Measurements from ENCODE around the gene TIE1.
A peak's percentile ranks its signal among the peaks of the same experiment; 100 is the strongest.

The TIE1 gene

DNA sequence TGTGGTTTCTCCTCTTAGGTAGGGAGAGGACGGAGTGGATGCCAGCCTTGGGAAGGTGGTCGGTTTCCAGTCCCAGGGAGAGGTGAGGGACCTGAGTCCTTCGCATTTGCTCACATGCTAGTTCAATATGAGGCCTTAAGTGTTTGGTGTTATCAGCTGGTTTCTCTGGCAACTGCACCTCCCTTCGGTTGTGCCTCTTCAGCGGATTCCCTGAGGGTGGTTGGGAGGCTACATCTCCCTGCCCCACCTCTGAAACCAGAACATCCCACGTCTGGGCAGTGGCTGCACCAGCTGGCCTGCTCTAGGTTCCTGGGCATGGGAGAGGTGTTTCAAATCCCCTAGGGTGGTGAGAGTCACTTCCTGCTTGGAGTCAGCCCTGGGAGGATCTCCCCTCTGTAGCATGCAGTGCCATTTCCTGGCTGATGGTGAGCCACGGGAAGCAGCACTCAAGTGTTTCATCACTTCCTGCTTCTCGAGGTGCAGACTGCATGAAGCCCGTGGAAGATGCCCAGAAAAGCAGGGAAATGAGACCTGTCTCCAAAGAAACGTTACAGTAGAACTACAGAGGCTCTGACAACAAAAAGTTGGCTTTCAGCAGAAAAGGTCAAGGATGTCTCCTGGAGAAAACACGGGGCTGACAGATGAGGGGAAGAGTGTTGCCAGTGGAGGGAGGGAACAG is 26.5 kb upstream of the TIE1 start:
- DNase-seq (ENCODE audit: low spot score) = peak; percentile 53

DNA sequence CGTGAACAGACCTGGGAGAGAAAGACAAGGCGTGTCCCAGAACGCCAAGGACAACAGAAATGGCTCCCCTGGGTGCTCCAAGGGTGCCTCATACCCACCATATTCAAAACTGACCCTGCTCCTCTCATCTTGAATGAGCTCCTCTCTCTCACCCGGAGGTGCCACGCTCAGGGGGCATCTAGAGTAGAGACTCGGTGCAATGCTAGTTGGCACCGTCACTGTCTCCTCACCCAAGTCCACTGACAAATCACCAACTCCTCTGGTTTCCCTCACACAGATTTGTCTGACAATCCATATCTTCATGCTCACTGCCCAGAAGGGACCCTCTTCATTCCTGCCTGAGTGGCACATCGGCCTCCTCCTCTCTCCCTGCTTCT is 26.0 kb upstream of the TIE1 start:
- no peak for DNase-seq (ENCODE audit: low spot score)

DNA sequence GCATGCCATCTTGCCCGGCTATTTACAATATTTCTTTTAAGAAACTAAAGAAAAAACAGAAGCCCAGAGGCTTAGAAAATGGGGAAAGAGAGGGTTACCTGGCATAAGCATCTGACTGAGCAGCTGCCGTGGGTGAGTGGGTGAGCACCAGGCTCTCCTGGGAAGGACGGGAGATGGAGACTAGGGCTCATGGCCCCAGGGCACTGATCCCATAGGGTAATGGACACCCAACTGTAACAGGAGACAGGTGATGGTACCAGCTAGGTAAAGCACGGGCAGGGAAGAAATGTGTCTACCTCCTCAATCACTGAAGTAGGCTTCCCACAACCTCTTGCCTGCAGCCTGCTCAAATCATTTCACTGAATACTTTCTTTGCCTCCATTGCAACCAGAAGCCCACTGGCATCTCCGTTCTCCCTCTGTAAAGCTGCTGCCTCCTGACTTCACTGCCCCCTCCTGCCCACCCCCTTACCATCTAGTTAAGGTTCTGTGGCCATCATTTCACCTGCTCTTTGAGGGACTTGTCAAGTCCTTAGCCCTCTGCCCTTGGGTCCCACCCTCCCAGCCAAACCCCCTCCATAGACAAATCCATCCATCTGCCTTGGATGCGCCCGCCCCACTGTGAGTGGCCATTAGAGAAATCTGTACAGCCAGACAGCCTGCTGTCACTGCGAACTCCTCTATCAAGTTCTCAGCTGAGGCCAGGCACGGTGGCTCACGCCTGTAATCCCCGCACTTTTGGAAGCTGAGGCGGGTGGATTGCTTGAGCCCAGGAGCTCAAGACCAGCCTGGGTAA is 24.8 kb upstream of the TIE1 start:
- DNase-seq (ENCODE audit: low spot score) = no peak

DNA sequence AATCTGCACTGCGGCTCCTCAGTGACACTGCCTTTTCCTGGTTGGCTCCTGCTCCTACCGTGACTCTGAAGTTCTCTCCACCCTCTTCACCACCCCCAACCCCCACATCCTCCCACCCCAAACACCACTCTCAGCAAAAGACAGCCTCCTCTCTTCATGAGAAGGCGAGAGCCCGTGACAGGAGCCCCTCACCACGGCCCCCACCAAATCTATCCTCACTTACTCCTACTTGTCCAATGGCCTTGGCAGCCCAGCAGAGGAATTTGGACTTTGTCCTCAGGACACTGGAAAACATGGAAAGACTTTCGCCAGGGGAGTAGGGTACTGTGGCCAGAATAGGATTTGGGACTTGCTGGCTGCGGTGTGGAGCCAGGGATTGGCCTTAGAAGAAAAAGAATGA is 24.1 kb upstream of the TIE1 start:
- no peak for DNase-seq (ENCODE audit: low spot score)

DNA sequence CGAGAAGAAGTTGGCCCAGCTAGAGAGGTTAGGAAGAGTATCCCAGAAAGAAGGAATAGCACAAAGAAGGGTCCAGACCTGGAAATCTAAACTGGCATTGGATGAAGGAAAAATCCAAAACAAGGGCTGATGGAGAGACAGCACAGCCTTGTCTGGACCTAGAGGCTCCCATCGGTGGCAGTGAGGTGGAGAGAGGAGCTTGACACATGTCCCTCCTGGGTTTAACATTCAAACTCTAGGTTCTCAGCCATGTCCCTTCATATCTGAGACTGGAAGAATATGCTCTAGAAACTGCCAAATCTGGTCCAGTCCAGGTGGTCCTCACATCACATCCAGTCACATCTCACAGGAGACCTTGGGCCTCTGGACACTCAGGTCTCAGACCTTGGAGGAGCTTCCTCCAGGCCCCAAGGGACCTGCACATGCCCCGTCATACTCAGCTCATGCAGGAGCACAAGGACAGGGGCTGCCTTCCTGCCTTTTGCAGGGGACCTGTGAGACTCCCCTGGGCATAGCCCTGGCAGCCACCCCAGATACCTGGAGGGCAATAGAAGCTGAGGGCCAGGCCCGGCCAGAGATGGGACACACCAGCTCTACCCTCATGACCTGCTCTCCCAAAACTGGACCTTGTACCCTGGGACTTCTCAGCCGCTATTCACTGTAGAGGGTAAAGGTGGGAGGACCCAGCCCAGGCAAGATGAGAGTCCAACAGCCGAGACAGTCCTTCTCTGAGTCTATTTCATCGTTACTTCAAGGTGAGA is 23.5 kb upstream of the TIE1 start:
- DNase-seq (ENCODE audit: low spot score) = no peak

DNA sequence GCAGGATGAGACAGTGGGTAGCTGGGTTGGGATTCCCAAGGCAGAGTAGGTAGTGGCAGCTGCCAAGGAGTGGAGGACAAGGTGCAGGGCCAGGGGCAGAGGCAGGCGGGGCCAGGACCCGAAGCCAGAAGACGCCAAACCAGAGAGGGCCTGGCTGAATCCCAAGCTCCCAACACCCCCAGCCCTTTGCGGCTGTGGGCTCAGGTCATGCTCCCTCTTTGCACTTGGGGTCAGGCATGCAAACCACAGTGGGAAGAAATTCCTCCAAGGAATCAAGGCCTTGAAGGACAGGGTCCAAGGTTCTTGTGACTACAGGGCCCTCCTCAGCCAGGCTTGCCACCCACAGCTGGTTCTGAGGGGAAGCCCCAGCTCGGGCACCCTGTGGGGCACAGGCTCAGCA is 21.6 kb upstream of the TIE1 start:
- DNase-seq (ENCODE audit: low spot score) = no peak

DNA sequence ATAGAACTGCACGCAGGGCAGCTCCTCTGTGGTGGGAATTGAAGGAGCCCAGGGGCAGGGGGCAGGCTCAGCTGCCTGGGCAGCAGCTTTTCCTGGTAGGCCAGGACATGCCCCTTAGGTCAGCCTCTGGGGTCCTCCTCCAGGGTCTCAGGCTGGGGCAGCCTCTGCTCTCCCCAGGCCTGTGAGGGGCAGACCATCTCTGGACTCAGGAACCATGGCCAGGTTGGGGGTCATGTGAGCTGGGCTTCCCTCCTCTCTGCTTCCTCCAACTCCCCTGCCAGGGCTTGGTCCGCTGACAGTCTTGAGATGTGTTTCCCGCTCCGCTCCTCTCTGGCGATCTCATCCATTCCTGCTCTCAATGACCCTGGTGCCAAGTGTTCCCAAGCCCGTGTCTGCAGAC is 21.1 kb upstream of the TIE1 start:
- no peak for DNase-seq (ENCODE audit: low spot score)

DNA sequence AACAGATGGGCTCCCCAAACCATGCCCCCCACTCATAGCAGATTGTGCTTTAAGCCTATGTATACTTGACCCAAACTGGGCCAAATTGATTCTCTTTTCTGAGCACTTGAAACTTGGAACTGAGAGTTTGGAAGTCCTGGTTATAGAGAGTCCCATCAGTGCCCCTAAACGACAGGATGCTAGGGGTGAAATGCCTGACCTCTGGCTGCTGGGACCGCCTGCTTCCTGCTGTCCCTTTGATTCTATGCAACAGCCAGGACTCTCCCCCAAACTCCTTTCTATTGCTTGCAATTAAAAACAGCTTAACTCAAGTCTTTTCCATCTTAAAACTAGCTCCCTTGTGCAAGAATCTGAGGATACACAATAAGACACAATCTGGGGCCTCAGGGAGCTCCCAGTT is 20.1 kb upstream of the TIE1 start:
- no peak for DNase-seq (ENCODE audit: low spot score)

DNA sequence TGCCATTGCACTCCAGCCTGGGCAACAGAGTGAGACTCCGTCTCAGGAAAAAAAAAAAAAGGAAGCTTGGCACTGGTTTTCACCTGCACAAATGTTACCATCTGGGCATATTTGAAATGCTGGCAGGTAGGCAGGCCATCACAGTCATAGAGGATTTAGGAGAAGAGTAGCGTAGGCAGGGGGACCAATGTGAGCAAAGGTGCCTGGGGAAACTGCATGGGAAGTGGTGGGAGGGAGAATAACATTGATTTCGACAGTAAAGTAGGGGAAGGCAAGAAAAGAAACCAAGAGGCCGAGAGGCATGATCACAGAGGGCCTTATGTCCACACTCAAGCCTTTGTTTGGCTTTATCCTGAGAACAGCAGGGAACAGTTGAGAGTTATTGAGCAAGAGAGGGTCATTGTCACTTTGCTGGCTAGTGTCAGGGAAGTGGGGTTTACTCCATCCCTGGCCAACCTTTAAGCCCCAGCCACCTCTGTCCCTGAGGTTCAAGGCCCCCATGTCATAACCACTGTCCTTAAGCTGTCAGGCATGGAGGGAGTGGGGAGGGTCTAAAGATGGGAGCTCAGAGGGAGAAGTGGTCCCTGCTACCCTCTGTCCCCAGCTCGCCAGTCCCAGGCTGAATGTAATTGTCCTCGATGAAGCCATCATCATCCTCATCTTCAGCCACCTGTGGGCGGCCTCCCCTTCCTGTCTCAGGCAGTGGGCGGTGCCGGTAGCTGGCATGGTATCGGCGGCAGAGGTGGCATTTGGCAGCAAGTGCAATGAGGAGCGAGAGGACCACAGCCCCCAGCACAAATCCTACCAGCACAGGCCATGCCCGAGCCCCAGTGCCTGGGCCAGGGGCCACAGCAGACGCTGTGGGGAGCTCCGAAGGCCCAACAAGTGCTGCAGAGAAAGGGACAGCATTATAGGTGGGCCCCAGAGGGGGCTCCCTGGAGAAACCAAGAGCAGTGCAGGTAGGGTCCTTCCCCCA is 18.3 kb upstream of the TIE1 start:
- no peak for DNase-seq (ENCODE audit: low spot score)

DNA sequence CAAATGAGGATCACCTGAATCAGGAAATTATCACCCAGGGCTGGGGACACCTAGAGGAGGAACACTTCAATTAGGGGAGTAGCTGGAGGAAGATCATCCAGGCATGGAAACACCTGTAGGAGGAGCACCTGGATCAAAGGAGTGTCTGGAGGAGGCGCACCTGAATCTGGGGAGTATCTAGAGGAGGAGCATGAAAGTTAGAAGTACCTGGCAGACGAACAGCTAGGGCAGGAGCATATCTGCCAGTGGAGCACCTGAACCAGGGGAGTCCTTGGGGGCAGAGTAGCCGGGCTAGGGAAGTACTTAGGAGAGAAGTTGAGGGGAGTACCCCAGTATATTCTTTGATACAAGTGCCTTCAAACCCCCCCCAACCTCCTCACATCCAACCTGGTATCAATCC is 16.7 kb upstream of the TIE1 start:
- DNase-seq (ENCODE audit: low spot score) = no peak

DNA sequence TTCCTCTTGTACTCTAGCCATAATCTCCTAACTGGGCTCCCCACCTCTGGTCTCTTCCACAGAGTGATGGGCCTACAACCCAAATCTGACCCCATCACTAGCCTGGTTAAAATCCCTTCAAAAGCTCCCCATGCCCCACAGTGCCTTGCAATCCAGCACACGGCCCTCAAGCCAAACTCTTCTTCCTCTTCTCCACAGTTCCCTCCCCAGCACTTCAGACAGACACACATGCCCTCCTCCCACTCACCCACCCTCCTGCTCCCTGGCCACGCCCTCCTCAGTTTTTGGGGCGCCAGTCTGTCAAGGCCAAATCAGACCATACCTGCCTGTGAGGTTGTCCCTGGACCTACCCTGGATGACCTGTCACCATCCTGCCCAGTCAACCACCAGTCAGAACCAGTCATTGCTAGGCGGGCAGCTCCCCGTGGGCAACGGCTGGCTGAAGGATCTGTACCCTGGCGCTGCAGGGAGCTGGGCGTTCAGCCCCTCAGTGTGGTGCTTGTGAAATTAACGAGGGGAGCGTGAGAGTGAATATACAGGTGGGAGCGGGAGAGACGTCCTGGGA is 16.2 kb upstream of the TIE1 start:
- DNase-seq (ENCODE audit: low spot score) = no peak

DNA sequence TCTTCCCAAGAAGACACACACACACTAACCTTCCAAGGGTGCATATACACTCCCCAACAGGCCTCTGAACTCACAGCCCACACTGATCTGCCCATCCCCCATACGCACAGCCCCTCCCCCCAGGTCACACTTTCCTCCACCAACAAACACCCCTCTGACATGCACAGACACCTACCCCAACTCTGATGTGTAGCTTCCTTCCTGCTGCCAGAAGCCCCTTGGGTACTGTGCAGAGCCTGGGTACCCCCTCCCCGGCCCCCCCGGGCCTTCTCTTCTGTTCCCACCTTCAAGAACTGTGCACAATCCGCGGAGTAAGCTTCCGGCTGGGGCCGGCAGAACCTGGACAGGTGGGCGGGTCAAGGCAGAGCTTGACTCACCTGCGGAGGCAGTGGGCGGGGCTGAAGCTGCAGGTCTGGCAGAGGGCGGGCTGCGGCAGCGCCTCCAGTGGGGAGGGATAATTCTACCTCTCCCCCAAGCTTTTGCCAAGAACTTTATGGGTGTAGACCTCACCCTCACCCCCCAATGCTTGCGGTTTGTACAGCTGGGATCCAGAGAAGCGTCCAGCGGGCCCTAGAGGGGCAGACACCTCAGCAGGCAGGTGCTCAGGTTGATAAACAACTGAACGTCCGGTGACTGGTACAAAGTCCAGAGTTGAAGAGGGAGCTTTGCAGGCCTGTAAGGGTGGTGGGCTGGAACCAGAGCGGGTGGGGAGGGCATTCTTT is 15.4 kb upstream of the TIE1 start, which contains the start of gene C1orf210:
Gene C1orf210 (minus strand): TSS at position 313 of the 722 bp plus-strand sequence. CDS start 2,311 bp downstream, outside the sequence.
- no peak for DNase-seq (ENCODE audit: low spot score)

DNA sequence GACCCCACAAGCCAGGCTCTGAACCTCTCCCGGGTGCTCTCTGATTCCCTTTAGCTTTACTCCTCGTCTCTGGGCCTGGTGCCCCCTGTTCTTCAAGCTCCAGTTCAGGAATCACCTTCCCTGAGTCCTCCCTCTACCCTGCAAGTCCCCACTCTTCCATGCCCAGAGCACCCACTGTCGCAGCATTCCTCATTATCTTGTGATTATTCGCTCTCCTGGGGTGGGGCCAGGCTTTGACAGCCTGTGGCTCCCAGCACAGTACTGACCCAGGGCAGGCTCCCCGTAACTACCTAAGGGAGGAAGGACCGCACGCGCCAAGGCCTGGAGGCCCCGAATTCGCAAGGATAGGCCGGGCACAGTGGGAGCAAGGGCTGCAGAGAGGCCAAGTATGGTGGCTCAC is 14.7 kb upstream of the TIE1 start:
- DNase-seq (ENCODE audit: low spot score) = no peak

DNA sequence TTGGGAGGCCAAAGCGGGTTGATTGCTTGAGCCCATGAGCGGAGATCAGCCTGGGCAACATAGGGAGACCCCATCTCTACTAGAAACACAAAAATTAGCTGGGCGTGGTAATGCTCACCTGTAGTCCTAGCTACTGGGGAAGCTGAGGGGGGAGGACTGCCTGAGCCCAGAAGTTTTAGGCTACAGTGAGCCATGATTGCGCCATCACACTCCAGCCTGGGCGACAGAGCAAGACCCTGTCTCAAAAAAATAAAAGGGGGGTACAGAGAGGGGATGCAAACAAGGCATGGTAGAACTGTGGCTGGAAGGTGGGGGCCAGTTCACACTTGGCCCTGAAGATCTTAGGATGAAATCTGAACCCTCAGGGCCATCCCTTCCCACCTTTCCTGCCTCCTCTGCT is 14.2 kb upstream of the TIE1 start:
- DNase-seq (ENCODE audit: low spot score) = no peak

DNA sequence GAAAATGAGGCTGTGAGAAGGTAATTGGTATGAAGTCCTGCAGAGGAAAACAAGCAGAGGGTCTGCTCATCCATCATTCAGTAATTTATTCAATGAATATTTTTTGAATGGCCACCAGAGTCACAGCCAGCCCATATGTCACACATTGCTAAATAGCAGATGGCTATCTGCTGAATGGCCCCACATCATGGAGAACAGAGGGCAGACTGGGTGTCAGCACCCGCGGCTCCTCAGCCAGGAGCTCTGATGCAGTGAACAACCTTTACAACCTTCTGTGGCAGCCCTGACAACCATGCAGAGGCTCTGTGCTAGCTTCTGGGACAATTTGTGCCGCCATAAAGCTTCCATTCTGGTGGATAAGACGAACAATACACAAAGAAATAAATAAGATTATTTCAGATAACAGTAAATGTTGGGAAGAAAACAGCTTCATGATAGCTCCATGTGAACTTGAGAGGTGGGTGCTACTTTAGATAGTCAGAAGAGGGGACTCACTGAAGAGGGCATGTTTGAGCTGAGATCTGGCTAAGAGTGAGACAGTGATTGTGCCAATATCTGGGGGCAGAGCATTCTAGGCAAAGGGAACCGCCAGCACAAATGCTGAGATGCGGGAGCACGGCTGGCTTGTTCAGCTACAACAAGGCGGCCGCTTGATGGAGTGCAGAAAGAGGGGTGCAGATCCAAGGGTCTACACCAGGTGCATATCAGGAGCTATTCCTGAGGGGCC is 12.6 kb upstream of the TIE1 start:
- DNase-seq (ENCODE audit: low spot score) = no peak

DNA sequence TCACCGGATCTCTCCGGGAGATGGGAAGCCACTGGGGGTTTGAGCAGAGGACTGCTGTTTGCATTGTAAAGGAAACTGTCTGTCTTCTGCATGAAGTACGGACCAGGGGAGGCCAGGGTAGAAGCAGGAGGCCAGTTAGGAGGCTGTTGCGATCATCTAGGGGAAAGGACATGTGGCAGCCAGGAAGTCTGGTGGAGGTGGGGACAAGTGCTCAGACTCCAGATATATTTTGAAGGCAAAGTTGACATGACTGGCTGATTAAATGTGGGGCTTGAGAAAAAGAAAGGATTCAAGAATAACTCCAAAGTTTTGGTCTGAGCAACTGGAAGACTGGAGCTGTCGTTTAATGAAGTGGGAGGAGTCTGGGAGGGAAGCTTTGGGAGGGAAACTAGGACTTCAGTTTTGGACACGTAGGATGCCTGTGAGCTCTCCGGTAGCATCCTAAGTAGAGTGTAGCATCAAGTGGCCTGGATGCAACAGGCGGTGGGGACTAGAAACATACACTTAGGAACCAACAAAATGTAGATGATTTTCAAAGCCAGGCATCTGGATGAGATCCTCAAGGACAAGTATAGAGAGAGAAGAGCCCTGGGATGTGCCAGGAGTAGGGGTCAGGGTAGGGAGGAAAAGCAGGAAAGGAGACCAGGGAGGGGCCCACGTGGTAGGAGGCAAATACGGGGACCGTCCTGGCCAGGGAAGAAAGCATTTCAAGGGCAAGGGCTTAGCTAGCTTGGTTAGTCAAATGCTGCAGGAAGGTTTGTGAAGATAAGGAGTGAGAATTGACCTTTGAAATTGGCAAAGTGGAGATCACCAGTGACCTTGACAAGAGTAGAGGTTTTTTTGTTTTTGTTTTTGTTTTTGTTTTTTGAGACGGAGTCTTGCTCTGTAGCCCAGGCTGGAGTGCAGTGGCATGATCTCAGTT is 11.7 kb upstream of the TIE1 start:
- no peak for DNase-seq (ENCODE audit: low spot score)

DNA sequence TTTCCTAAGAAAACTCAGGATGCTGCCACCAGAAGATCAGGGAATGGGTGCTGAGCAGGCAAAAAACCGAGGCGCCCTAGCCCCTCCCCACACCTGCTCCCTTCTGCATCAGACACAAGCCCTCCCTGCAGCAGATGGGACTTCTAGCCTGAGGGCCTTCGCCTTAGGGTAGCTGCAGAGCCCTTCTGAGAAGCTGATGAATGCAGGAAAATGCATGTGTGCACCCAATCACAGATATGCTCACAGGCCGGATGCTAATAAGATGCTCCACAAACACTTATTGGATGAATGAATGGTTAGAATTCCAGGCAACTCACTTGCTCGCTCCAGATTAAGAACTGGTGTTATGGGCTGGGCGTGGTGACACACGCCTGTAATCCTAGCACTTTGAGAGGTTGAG is 8.6 kb upstream of the TIE1 start:
- DNase-seq (ENCODE audit: low spot score) = no peak

DNA sequence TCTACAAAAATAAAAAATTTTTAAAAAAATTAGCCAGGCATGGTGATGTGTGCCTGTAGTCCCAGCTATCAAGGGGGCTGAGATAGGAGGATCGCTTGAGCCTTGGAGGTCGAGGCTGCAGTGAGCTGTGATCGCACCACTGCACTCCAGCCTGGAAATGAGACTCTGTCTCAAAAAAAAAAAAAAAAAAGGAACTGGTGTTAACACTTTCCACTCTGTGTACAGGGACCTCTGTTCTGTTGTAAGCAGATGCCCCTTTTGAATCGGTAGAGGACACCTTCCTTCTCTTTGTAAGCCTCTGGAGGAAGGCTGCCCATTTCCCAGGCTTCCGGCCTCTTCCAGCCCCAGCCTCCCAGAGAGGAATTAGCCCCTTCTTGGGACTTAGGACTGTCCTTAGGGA is 8.1 kb upstream of the TIE1 start:
- no peak for DNase-seq (ENCODE audit: low spot score)

DNA sequence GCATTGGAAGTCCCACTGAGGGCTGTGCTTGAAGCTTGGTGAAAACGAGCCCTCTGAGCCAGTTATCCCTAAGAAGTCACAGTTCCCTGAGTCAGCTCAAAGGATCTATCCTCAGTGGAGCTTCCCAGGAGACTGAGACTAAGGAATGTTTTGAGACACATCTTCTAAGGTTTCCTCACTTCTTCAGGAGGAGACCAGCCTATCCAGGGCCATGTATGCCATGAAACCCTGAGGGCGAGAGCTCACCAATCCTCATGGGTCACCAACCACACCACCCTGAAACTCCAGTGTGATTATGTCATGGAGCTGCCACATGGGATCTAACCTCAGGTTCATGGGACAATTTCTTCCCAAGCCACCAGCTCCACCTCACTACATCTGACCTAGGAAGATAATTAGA is 7.6 kb upstream of the TIE1 start:
- no peak for DNase-seq (ENCODE audit: low spot score)
